HEK293T (cell line): ENCODE data around the gene CAPN11.

ENCODE experiments used
- BHLHE40 ChIP-seq: fragments of 450-650 bp; IDR thresholded peaks from 2 replicates; pipeline ENCODE4 v1.6.1; 2016; ENCODE audit warnings: mild to moderate bottlenecking, moderate library complexity, borderline replicate concordance
- CTBP1 ChIP-seq: fragments of 450-650 bp; IDR thresholded peaks from 2 replicates; pipeline ENCODE4 v1.6.1; 2016; ENCODE audit warnings: borderline replicate concordance
- ELF4 ChIP-seq: fragments of 450-650 bp; IDR thresholded peaks from 2 replicates; pipeline ENCODE4 v1.6.1; 2017; ENCODE audit warnings: antibody characterized with exemption
- FOXA1 ChIP-seq: fragments of 450-650 bp; IDR thresholded peaks from 2 replicates; pipeline ENCODE4 v1.6.1; 2016; ENCODE audit warnings: mild to moderate bottlenecking
- FOXK2 ChIP-seq: fragments of 450-650 bp; IDR thresholded peaks from 2 replicates; pipeline ENCODE4 v1.6.1; 2016; ENCODE audit warnings: mild to moderate bottlenecking
- FOXM1 ChIP-seq: fragments of 450-650 bp; IDR thresholded peaks from 2 replicates; pipeline ENCODE4 v1.6.1; 2017; ENCODE audit warnings: mild to moderate bottlenecking, borderline replicate concordance
- HDGF ChIP-seq: fragments of 450-650 bp; IDR thresholded peaks from 2 replicates; pipeline ENCODE4 v1.6.1; 2017; ENCODE audit warnings: antibody characterized with exemption, borderline replicate concordance
- L3MBTL2 ChIP-seq: fragments of 450-650 bp; conservative IDR thresholded peaks from 2 replicates; pipeline ENCODE4 v1.6.1; 2016; ENCODE audit warnings: mild to moderate bottlenecking
- LEF1 ChIP-seq: fragments of 450-650 bp; IDR thresholded peaks from 2 replicates; pipeline ENCODE4 v1.6.1; 2017; ENCODE audit warnings: mild to moderate bottlenecking, borderline replicate concordance
- NFRKB ChIP-seq: fragments of 450-650 bp; IDR thresholded peaks from 2 replicates; pipeline ENCODE4 v1.6.1; 2016; ENCODE audit warnings: mild to moderate bottlenecking, moderate library complexity
- PKNOX1 ChIP-seq: fragments of 450-650 bp; IDR thresholded peaks from 2 replicates; pipeline ENCODE4 v1.6.1; 2016
- SP1 ChIP-seq: fragments of 450-650 bp; IDR thresholded peaks from 2 replicates; pipeline ENCODE4 v1.6.1; 2017
- SUZ12 ChIP-seq: fragments of 450-650 bp; IDR thresholded peaks from 2 replicates; pipeline ENCODE4 v1.6.1; 2016; ENCODE audit warnings: mild to moderate bottlenecking
- ZNF384 ChIP-seq: fragments of 450-650 bp; IDR thresholded peaks from 2 replicates; pipeline ENCODE4 v1.6.1; 2016

GRCh38 chr6:44143731-44144130 lies 14.9 kb upstream of the CAPN11 start:
- no peak for TF ChIP-seq PKNOX1
- no peak for TF ChIP-seq ELF4
- no peak for TF ChIP-seq LEF1
- no peak for TF ChIP-seq BHLHE40
- TF ChIP-seq SP1, result no peak
- no peak for TF ChIP-seq NFRKB
- TF ChIP-seq SUZ12, result no peak
- TF ChIP-seq ZNF384, result no peak
- TF ChIP-seq CTBP1, result no peak
- no peak for TF ChIP-seq FOXM1
- no peak for TF ChIP-seq L3MBTL2
- no peak for TF ChIP-seq FOXK2
- TF ChIP-seq FOXA1, result no peak
- TF ChIP-seq HDGF, result no peak
